H1 (cell line): ENCODE data around the gene C1S. TPM values are rescaled to one million over a fixed set of nuclear protein-coding genes. Genes with fewer than 3 reads are reported as not detected.

ENCODE experiments used
- CBX8 ChIP-seq: fragments of 300-800, 300-1000 bp; sonication (generic); IDR thresholded peaks from 2 replicates; pipeline ENCODE4 v1.7.1; 2016; ENCODE audit warnings: low read depth, low read length, borderline replicate concordance
- CHD1 ChIP-seq: IDR thresholded peaks from 2 replicates; pipeline ENCODE4 v1.6.1; 2012; ENCODE audit warnings: low read depth, low read length, improper control_type of control experiment
- FOSL1 ChIP-seq: IDR thresholded peaks from 2 replicates; pipeline ENCODE4 v1.6.1; 2011; ENCODE audit warnings: mild to moderate bottlenecking, low read depth, low read length, moderate library complexity; ENCODE audit not compliant: insufficient read depth
- JUN ChIP-seq: IDR thresholded peaks from 2 replicates; pipeline ENCODE4 v1.6.1; 2011; ENCODE audit warnings: low read depth, mild to moderate bottlenecking, improper control_type of control experiment, low read length
- KDM4A ChIP-seq: IDR thresholded peaks from one replicate; pipeline ENCODE4 v1.7.1; 2012; ENCODE audit warnings: low read depth, mild to moderate bottlenecking, moderate library complexity, low read length, inconsistent platforms; ENCODE audit not compliant: severe bottlenecking
- NANOG ChIP-seq: IDR thresholded peaks from 2 replicates; pipeline ENCODE4 v1.6.1; 2011; ENCODE audit warnings: low read length, low read depth, mild to moderate bottlenecking, inconsistent platforms; ENCODE audit not compliant: insufficient read depth, poor library complexity, severe bottlenecking
- SIX5 ChIP-seq: IDR thresholded peaks from 2 replicates; pipeline ENCODE4 v1.6.1; 2011; ENCODE audit warnings: mild to moderate bottlenecking, low read depth, low read length
- YY1 ChIP-seq: IDR thresholded peaks from 2 replicates; pipeline ENCODE4 v1.6.1; 2011; ENCODE audit warnings: low read depth, mild to moderate bottlenecking, low read length
- polyA plus RNA-seq, 7 experiments: library from polyadenylated mRNA; depleted of rRNA in 3 of 7; stranded (reverse) in 5 of 7; unstranded in 2 of 7; fragments of >200 nt in 5 of 7; fragments of 200-250 nt in 2 of 7; gene quantifications; 1 replicate in 5 of 7; 2 replicates in 1 of 7; 4 replicates in 1 of 7; pipeline versions ENCODE4 v1.2.1 to v1.2.3, GENCODE V29; 2011 to 2013; ENCODE audit warnings: missing spikeins in 2 of 7, mixed read lengths in 2 of 7
- total RNA-seq: library from RNA; stranded (reverse); fragmentation: NEBNext Ultra II Directional; extraction: Animal tissue kit (Norgen Biotek cat#: 25700); gene quantifications from 2 replicates; pipeline ENCODE4 v1.2.1, GENCODE V29; 2021
- TF ChIP-seq, protein P1 (sequence below): fragments of 300-600 bp; sonication (generic); IDR thresholded peaks from 2 replicates; pipeline ENCODE4 v1.7.1; 2012; ENCODE audit warnings: low read length, moderate library complexity, mild to moderate bottlenecking, inconsistent platforms; ENCODE audit not compliant: insufficient replicate concordance

The C1S gene
- total and polyA plus RNA-seq, 2 of the 8 experiments (the other 6 are each of a cell fraction or from before 2014, with no cell fraction given) = 4.4 to 7.3 TPM

DNA sequence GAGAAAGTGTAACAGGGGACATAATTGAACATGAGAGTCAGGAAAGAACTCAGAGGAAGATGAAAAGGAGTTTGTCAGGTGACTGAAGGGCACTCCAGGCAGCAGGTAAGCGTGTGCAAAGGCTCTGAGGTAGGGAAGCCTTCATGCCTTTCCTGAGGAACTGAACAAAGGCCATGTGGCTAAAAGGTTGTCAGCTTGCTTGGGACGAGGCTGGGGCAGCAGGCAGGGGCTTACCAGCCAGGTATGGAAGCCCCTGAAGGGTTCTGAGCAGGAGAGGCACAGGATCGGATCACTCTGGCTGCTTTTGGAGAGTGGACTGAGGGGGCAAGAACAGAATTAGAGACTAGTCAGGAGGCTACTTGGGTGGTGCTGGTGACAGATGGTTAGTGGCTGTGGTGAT lies 47.4 kb upstream of the C1S start (continued):
- TF ChIP-seq KDM4A (no peak), JUN (no peak), SIX5 (no peak), NANOG (no peak), CHD1 (no peak), FOSL1 (no peak), CBX8 (no peak), YY1 (no peak)
- TF ChIP-seq, protein P1, sequence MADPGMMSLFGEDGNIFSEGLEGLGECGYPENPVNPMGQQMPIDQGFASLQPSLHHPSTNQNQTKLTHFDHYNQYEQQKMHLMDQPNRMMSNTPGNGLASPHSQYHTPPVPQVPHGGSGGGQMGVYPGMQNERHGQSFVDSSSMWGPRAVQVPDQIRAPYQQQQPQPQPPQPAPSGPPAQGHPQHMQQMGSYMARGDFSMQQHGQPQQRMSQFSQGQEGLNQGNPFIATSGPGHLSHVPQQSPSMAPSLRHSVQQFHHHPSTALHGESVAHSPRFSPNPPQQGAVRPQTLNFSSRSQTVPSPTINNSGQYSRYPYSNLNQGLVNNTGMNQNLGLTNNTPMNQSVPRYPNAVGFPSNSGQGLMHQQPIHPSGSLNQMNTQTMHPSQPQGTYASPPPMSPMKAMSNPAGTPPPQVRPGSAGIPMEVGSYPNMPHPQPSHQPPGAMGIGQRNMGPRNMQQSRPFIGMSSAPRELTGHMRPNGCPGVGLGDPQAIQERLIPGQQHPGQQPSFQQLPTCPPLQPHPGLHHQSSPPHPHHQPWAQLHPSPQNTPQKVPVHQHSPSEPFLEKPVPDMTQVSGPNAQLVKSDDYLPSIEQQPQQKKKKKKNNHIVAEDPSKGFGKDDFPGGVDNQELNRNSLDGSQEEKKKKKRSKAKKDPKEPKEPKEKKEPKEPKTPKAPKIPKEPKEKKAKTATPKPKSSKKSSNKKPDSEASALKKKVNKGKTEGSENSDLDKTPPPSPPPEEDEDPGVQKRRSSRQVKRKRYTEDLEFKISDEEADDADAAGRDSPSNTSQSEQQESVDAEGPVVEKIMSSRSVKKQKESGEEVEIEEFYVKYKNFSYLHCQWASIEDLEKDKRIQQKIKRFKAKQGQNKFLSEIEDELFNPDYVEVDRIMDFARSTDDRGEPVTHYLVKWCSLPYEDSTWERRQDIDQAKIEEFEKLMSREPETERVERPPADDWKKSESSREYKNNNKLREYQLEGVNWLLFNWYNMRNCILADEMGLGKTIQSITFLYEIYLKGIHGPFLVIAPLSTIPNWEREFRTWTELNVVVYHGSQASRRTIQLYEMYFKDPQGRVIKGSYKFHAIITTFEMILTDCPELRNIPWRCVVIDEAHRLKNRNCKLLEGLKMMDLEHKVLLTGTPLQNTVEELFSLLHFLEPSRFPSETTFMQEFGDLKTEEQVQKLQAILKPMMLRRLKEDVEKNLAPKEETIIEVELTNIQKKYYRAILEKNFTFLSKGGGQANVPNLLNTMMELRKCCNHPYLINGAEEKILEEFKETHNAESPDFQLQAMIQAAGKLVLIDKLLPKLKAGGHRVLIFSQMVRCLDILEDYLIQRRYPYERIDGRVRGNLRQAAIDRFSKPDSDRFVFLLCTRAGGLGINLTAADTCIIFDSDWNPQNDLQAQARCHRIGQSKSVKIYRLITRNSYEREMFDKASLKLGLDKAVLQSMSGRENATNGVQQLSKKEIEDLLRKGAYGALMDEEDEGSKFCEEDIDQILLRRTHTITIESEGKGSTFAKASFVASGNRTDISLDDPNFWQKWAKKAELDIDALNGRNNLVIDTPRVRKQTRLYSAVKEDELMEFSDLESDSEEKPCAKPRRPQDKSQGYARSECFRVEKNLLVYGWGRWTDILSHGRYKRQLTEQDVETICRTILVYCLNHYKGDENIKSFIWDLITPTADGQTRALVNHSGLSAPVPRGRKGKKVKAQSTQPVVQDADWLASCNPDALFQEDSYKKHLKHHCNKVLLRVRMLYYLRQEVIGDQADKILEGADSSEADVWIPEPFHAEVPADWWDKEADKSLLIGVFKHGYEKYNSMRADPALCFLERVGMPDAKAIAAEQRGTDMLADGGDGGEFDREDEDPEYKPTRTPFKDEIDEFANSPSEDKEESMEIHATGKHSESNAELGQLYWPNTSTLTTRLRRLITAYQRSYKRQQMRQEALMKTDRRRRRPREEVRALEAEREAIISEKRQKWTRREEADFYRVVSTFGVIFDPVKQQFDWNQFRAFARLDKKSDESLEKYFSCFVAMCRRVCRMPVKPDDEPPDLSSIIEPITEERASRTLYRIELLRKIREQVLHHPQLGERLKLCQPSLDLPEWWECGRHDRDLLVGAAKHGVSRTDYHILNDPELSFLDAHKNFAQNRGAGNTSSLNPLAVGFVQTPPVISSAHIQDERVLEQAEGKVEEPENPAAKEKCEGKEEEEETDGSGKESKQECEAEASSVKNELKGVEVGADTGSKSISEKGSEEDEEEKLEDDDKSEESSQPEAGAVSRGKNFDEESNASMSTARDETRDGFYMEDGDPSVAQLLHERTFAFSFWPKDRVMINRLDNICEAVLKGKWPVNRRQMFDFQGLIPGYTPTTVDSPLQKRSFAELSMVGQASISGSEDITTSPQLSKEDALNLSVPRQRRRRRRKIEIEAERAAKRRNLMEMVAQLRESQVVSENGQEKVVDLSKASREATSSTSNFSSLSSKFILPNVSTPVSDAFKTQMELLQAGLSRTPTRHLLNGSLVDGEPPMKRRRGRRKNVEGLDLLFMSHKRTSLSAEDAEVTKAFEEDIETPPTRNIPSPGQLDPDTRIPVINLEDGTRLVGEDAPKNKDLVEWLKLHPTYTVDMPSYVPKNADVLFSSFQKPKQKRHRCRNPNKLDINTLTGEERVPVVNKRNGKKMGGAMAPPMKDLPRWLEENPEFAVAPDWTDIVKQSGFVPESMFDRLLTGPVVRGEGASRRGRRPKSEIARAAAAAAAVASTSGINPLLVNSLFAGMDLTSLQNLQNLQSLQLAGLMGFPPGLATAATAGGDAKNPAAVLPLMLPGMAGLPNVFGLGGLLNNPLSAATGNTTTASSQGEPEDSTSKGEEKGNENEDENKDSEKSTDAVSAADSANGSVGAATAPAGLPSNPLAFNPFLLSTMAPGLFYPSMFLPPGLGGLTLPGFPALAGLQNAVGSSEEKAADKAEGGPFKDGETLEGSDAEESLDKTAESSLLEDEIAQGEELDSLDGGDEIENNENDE = no peak
